NAMALWA (cell line): ENCODE results near the gene LAYN.
A peak's percentile ranks its signal among the peaks of the same experiment; 100 is the strongest.

Experiments
- DNase-seq: peaks from one replicate; pipeline ENCODE4 v3.0.0-alpha.2; 2015; ENCODE audit warnings: low spot score

Gene LAYN

GRCh38 chr11:111540114-111540936 lies at the start of gene LAYN:
Gene LAYN, plus strand, starts transcription at chr11:111540720. Its CDS starts 124 bp downstream, at chr11:111540844.
- no peak for DNase-seq

GRCh38 chr11:111494040-111494439 lies 46.5 kb upstream of the LAYN start:
- no peak for DNase-seq

GRCh38 chr11:111499483-111499882 lies 41.0 kb upstream of the LAYN start:
- no peak for DNase-seq

- DNase-seq: no peak
These were observed 40.0 kb upstream of the LAYN start for GRCh38 chr11:111500481-111500880.

- no peak for DNase-seq
These were observed 37.9 kb upstream of the LAYN start for GRCh38 chr11:111502611-111503010.

GRCh38 chr11:111510311-111510710 lies 30.2 kb upstream of the LAYN start:
- no peak for DNase-seq

GRCh38 chr11:111512296-111513239 lies 28.0 kb upstream of the LAYN start, which contains the start of gene BTG4:
Gene BTG4, minus strand, starts transcription at chr11:111512386. Its CDS starts 13,610 bp downstream, at chr11:111498776.
- DNase-seq: no peak

- no peak for DNase-seq
These were observed 27.3 kb upstream of the LAYN start for GRCh38 chr11:111513240-111513605.

GRCh38 chr11:111514216-111515031 lies 26.1 kb upstream of the LAYN start, which contains the start of gene HOATZ:
Gene HOATZ, plus strand, starts transcription at chr11:111514778. Its CDS starts 7 bp downstream, at chr11:111514785.
- DNase-seq: no peak

- no peak for DNase-seq
These were observed 24.9 kb upstream of the LAYN start for GRCh38 chr11:111515591-111515990.

- DNase-seq: no peak
These were observed 21.9 kb upstream of the LAYN start for GRCh38 chr11:111518668-111519067.

GRCh38 chr11:111520560-111520959 lies 20.0 kb upstream of the LAYN start:
- no peak for DNase-seq

- no peak for DNase-seq
These were observed 19.4 kb upstream of the LAYN start for GRCh38 chr11:111521135-111521534.

GRCh38 chr11:111522426-111522825 lies 18.1 kb upstream of the LAYN start:
- DNase-seq: no peak

- no peak for DNase-seq
These were observed 17.2 kb upstream of the LAYN start for GRCh38 chr11:111523343-111523742.

- no peak for DNase-seq
These were observed 16.5 kb upstream of the LAYN start for GRCh38 chr11:111524056-111524455.

GRCh38 chr11:111525456-111525855 lies 15.1 kb upstream of the LAYN start:
- no peak for DNase-seq

- DNase-seq: no peak
These were observed 14.0 kb upstream of the LAYN start for GRCh38 chr11:111526501-111526900.

- DNase-seq: no peak
These were observed 13.2 kb upstream of the LAYN start for GRCh38 chr11:111527279-111527678.

GRCh38 chr11:111528557-111528956 lies 12.0 kb upstream of the LAYN start:
- DNase-seq: peak; percentile 29

GRCh38 chr11:111530091-111530490 lies 10.4 kb upstream of the LAYN start:
- no peak for DNase-seq

GRCh38 chr11:111531136-111531535 lies 9.4 kb upstream of the LAYN start:
- no peak for DNase-seq
